Erythroblast (primary cell): Measurements from ENCODE around the gene SH3PXD2B.
"Not testable (repeated sequence)": the region's sequence is repeated elsewhere in the genome, so short reads cannot be mapped to it uniquely, and the experiment has no call there.

Experiments
- DNase-seq, 2 experiments: peaks; one replicate each; lab custom pipeline; 2025; lab: John Stamatoyannopoulos, UW
- GATA1 ChIP-seq: IDR thresholded peaks from 2 replicates; pipeline ENCODE4 v1.6.1; 2011; ENCODE audit warnings: low read depth, mild to moderate bottlenecking, control low read depth, low read length, moderate library complexity
- POLR2A ChIP-seq: IDR thresholded peaks from 2 replicates; pipeline ENCODE4 v1.6.1; 2011; ENCODE audit warnings: mild to moderate bottlenecking, low read length

The SH3PXD2B gene

GRCh38 chr5:172293745-172294342 lies 160.5 kb downstream of the SH3PXD2B start:
- DNase-seq = no peak
- TF ChIP-seq GATA1 (no peak), POLR2A (no peak)

- TF ChIP-seq POLR2A (no peak), GATA1 (no peak)
- DNase-seq = peak; percentile 51 to 65
Observed at GRCh38 chr5:172293054-172293744, 161.1 kb downstream of the SH3PXD2B start.

GRCh38 chr5:172291837-172292236 lies 162.5 kb downstream of the SH3PXD2B start:
- DNase-seq = not testable (repeated sequence)

- DNase-seq = no peak
- TF ChIP-seq GATA1 (no peak), POLR2A (no peak)
Observed at GRCh38 chr5:172288465-172288864, 165.9 kb downstream of the SH3PXD2B start.

- not testable (repeated sequence) for DNase-seq
Observed at GRCh38 chr5:172287140-172287539, 167.2 kb downstream of the SH3PXD2B start.

GRCh38 chr5:172285226-172286143 lies 168.8 kb downstream of the SH3PXD2B start:
- no peak for DNase-seq
- TF ChIP-seq GATA1 = no peak
- TF ChIP-seq POLR2A = no peak

- peak; percentile 53 to 67 for DNase-seq
- no peak for TF ChIP-seq GATA1
- TF ChIP-seq POLR2A = no peak
Observed at GRCh38 chr5:172284611-172284980, 169.7 kb downstream of the SH3PXD2B start.

GRCh38 chr5:172283862-172284610 lies 170.3 kb downstream of the SH3PXD2B start:
- TF ChIP-seq POLR2A (no peak), GATA1 (no peak)

GRCh38 chr5:172283020-172283861 lies 171.1 kb downstream of the SH3PXD2B start, which contains the start of gene UBTD2:
Gene UBTD2 (minus strand): TSS chr5:172283764. CDS start chr5:172283665, 99 bp downstream.
- peak; percentile 44 to 55 for DNase-seq
- no peak for TF ChIP-seq GATA1
- no peak for TF ChIP-seq POLR2A

More at GRCh38 chr5:172283862-172284610, 170.3 kb downstream of the SH3PXD2B start:
- peak; percentile 44 to 58 for DNase-seq

GRCh38 chr5:172282272-172283019 lies 171.9 kb downstream of the SH3PXD2B start:
- no peak for DNase-seq
- TF ChIP-seq POLR2A (no peak), GATA1 (no peak)

- DNase-seq = no peak
- TF ChIP-seq POLR2A (no peak), GATA1 (no peak)
Observed at GRCh38 chr5:172281346-172281745, 173.0 kb downstream of the SH3PXD2B start.

GRCh38 chr5:172280929-172281328 lies 173.4 kb downstream of the SH3PXD2B start:
- TF ChIP-seq POLR2A (no peak), GATA1 (no peak)
- DNase-seq = no peak
